Measurements from ENCODE around the gene RIPPLY2.

DNA sequence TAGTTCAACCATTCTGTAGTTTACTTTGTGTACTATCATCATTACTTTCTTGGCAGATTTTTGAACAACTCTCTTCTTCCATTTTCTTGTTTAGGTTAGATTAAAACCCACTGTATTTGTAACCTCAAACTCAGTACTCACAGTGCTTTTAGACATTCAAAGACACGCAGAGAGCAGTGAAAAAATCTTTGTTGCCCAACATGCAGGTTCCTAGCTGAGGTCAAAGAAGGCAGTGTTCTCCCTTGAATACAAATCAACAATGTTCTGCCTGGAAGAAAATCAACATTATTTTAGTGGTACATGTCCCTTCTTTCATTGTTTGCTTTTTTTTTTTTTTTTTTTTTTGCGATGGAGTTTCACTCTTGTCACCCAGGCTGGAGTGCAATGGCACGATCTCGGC lies 17.5 kb downstream of the RIPPLY2 start:
- no peak for TF ChIP-seq CTCF (IDR thresholded peaks at IDR 0.05)
- no peak for TF ChIP-seq POLR2A (IDR thresholded peaks at IDR 0.05)
